CD4-positive, alpha-beta T cell treated with Interleukin-12 subunit alpha and Interleukin-12 subunit beta, for 1 hour (primary cell): ENCODE results near the gene ARPIN.
"Not testable (repeated sequence)": the region's sequence is repeated elsewhere in the genome, so short reads cannot be mapped to it uniquely, and the experiment has no call there.

Experiments
- DNase-seq: peaks from one replicate; pipeline ENCODE4 v3.0.0-alpha.2; 2020

ARPIN gene

DNA sequence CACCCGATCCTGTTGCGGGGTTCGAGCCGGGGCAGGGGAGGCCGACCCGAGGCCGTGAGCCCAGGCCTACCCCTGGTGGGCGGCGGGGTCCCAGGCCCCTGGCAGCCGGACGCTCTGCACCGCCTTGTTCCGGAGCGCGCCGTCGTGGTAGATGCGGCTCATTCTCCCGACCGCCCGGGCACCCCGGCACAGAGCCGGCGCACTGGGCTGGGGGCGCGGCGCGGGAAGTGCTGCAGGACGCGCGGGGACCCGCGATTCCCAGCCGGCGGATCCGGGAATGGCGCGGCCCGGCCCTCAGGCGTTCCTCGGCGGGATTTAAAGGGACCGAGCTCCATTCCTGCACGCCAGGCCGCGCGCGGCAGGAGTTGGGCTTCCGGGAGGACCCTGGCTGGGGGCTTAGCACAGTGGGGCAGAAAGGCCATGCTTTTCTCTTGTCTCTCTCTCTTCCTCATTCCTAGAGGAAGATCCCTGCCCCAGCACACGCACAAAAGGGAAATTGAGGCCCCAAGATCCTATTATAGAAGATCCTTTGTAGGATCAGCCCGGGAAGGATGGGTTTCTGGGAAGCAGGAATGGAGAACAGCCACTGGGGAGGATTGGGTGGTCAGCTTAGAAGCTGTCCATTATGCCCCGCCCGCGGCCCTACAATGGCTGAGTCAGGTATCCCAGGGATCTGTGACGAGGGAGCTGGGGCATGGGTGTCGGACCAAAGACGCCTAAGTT is at the start of gene ARPIN:
Gene ARPIN, minus strand, starts transcription at position 279 of the 723 bp plus-strand sequence. Its CDS starts 117 bp downstream, at position 162.
- no peak for DNase-seq

- DNase-seq: no peak
Measured at GRCh38 chr15:89958107-89958805, 45.5 kb upstream of the ARPIN start.

- not testable (repeated sequence) for DNase-seq
Measured at GRCh38 chr15:89955449-89955998, 42.8 kb upstream of the ARPIN start.

DNA sequence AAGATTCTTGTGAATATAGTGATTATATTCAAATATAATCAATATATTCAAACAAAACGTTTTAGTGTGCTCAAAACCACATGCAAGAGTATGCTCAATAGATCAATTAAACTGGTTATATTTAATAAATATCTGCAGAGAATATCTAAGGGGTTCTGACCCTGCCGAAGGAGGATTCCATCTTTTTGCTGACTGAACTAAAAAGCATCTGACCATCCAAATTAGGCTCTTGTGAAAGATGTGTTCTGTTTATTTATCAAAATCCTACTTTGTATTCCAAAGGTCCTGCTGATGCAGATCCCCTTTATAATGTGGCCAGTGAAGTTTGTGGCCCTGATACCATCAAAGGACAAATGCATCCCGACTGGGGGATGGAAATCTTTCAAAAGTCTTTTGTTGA is 41.8 kb upstream of the ARPIN start:
- no peak for DNase-seq

DNA sequence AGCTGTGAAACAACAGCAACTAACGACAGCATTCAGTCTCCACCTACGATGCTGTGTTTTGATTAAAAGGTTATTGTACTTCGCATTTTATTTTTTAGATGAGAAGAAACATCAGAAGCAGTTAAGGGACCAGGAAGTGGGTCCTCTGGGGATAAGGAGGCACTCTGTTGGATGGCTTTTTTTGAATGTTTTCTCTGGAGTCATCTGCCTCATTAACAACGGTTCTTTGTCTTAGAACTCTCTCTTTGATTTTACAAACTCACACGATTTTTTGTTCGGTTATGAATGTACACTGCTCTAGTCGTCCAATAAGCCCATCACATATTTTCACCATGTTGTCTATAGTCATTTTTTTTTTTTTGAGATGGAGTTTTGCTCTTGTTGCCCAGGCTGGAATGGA is 36.0 kb upstream of the ARPIN start:
- no peak for DNase-seq

GRCh38 chr15:89947385-89947784 is 34.6 kb upstream of the ARPIN start:
- DNase-seq: no peak

GRCh38 chr15:89946681-89947299 is 34.0 kb upstream of the ARPIN start:
- no peak for DNase-seq

- not testable (repeated sequence) for DNase-seq
Measured at GRCh38 chr15:89943721-89944120, 31.0 kb upstream of the ARPIN start.

DNA sequence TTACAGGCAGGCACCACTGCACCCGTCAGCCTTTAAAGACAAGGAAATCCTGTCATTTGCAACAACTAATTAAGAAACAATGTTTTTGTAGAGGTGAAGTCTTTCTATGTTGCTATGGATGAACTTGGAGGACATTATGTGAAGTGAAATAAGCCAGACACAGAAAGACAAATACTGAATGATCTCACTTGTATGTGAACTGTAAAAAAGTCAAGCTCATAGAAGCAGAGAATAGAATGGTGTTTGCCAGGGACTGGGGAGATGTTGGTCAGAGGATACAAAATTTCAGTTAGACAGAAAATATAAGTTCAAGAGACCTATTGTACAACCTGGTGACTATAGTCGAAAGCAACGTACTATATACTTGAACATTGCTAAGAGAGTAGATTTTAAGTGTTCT is 27.2 kb upstream of the ARPIN start:
- DNase-seq: no peak

DNA sequence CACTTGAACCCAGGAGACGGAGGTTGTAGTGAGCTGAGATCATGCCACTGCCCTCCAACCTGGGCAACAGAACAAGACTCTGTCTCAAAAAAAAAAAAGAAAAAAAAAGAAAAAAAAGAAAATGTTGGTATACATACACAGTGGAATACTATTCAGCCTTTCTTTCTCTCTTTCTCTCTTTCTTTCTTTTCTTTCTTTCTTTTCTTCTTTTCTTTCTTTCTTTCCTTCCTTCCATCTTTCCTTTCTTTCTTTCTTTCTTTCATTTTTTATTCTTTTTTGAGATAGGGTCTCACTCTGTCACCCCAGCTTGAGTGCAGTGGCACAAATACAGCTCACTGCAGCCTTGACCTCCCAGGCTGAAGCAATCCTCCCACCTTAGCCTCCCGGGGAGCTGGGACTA is 26.6 kb upstream of the ARPIN start:
- not testable (repeated sequence) for DNase-seq

DNA sequence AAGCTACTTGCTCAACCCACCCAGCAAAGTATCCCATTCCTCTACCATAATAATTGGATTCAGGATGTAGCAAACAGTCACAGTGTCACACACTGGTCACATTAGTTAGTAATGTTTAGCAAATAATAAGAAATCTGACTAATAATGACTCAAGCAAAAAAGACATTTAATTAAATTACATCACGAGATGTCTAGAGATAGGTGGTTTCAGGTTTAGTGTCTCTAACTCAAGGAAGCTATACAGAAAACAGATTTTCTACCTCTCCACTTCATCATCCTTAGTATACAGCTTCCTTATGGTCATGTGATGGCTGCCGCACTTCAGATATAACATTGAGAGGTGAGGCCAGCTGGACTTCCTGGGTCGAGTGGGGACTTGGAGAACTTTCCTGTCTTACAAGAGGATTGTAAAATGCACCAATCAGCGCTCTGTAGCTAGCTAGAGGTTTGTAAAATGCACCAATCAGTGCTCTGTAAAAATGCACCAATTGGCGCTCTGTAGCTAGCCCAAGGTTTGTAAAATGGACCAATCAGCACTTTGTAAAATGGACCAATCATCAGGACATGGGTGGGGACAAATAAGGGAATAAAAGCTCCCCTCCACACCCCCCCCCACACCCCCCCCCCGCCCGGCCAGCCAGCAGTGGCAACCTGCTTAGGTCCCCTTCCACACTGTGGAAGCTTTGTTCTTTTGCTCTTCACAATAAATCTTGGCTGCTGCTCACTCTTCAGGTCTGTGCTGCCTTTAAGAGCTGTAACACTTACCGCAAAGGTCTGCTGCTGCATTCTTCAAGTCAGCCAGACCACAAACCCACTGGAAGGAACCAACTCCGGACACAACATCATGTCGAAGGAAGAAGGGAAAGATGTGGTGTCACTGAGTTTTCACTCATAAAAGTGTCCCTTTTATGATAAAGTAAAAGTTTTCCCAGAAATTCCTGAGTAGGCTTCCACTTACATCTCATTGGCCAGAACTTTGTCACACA is 24.9 kb upstream of the ARPIN start:
- no peak for DNase-seq

GRCh38 chr15:89936786-89937265 is 24.1 kb upstream of the ARPIN start:
- DNase-seq: no peak

DNA sequence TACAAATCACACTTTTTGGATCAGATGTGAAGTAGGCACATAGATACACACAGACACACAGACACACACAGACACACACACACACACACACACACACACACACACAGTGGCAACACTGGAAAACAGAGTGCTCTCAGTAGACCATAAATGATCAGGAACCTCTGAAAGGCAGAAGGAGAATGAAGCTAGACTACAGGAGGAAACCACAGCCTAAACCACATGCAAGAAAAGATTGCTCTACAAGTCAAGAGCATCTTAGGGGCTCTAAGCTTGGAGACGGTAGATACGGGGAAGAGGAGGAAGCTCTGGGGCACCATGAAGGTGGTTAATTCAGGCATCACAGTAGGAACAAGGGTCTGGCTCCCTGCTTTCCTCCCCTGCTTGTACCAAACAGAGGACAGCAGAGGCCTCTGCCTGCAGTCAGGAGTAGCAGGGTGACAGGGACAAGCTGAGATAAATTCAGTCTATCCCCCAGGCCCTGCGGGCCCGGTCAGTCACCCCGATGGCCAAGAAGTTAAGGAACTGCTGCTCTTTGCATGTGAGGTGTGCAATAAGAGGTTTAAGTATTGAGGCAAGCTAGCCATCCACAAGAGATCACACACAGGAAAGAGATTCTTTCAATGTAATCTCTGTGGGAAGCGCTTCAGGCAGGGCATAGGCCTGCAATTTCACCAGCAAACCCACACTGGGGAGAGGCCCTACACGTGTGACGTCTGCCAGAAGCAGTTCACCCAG is 23.5 kb upstream of the ARPIN start:
- peak; percentile 41 for DNase-seq

GRCh38 chr15:89932880-89933279 is 20.1 kb upstream of the ARPIN start:
- no peak for DNase-seq

DNA sequence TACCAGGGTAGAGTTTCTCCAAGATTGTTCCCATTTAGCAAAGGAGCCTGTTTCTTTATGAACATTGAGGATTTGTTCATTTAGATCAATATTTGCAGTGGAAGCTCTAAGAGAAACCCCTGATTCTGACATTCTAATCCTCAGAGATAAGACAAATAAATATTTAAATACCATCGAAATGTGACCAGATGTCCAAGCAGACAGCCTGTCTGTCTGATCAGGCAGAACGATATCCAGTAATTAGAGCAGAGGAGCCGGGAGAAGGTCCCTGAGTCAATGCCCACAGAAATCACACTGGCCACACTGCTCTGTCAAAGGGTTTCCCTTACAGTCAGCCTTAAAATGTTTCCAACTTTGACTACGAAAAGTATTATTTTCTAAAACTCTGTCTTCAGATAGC is 15.7 kb upstream of the ARPIN start:
- DNase-seq: no peak

DNA sequence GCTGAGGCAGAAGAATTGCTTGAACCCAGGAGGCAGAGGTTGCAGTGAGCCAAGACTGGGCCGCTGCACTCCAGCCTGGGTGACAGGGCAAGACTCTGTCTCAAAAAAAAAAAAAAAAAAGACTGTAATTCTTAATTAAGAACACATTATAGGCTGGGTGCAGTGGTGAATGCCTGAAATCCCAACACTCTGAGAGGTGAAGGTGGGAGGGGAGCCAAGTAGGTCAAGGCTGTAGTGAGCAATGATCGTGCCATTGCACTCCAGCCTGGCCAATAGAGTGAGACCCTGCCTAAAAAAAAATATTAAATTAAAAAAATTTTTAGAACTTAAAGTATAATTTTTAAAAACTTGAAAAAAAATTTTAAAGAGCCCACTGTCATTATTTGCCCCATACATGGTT is 13.4 kb upstream of the ARPIN start:
- no peak for DNase-seq

DNA sequence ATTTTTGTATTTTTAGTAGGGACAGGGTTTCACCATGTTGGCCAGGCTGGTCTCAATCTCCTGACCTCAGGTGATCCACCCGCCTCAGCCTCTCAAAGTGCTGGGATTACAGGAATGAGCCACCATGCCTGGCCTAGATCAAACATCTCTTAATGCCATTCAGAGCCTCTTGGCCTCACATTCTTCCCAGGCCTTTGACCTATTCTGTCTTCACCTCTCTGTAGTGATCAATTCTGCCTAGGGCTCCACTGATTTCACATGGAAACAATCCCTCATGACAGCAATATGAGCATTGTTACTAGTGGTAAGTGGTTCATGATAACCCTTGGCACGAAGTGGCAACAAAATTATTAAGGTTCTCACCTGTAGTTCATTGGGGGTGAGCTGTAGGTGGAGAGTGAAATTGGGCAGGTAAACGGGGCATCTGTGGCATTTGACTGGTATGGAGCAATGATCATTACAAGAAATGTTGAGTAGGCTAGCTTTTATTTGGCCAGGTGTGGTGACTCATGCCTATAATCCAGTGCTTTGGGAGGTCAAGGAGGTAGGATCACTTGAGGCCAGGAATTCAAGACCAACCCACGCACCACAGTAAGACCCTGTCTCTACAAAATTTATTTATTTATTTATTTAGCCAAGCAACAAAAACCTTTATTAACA is 4.8 kb upstream of the ARPIN start:
- DNase-seq: no peak

DNA sequence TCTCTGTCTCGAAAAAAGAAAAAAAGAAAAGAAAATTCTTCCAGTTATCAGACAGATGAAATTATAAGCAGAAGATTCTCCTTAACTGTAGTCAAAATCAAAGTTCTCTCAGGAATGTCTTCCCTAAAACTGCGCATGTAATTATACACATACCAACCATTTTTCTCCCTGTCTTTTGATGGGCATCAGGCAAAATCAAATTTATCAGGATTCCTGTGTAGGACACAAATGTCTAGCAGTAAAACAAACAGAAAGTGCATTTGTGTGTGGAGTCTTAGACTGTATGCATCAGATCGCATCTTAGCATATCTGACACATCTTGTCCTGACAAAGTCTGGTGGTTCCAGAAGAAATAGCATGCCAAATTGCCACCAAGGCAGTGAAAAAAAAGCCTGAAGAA is 3.9 kb upstream of the ARPIN start:
- DNase-seq: no peak

GRCh38 chr15:89912145-89912673 is 543 bp downstream of the ARPIN start:
- DNase-seq: no peak

DNA sequence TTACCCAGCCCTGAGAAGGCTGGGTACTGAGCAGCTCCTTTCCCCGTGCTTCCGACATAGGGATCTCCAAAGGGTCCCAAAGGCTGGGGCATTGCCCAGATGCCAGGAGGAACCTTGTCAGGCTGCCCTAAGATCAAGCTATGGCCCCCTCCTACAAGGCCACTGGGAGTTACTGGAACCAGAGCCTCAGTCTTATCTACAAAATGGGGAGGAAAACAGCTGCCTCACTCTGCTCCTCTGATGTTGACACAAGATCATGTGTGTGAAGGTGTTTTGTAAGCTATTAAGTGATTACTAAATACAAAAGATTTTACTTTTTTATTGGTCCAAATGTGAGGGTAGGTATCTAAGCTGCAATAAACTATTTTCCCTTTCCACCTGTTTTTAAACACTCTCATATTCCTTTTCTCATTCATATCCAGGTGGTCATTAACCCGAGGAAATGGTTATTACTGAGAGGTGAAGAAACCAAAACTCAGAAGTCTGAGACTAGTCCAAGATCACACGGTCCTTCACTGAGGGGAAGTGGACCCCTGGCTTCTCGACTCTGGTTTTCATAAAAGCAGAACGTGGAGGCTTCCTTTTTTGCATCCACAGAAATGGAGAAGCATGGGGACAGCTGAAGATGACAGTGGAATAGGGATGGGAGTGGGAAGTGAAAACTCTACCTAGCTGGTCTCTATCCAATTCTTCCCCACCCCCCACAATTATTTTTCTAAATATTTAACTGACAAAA is 1.7 kb downstream of the ARPIN start:
- no peak for DNase-seq
